Middle frontal gyrus (tissue), 1 donor: ENCODE data around the gene KIFAP3.
"Not testable (repeated sequence)": the region's sequence is repeated elsewhere in the genome, so short reads cannot be mapped to it uniquely, and the experiment has no call there.

Experiments
- DNase-seq: peaks from one replicate; pipeline ENCODE4 v3.0.0-alpha.2; 2015; ENCODE audit warnings: low spot score; ENCODE audit errors: extremely low spot score

Gene KIFAP3

DNA sequence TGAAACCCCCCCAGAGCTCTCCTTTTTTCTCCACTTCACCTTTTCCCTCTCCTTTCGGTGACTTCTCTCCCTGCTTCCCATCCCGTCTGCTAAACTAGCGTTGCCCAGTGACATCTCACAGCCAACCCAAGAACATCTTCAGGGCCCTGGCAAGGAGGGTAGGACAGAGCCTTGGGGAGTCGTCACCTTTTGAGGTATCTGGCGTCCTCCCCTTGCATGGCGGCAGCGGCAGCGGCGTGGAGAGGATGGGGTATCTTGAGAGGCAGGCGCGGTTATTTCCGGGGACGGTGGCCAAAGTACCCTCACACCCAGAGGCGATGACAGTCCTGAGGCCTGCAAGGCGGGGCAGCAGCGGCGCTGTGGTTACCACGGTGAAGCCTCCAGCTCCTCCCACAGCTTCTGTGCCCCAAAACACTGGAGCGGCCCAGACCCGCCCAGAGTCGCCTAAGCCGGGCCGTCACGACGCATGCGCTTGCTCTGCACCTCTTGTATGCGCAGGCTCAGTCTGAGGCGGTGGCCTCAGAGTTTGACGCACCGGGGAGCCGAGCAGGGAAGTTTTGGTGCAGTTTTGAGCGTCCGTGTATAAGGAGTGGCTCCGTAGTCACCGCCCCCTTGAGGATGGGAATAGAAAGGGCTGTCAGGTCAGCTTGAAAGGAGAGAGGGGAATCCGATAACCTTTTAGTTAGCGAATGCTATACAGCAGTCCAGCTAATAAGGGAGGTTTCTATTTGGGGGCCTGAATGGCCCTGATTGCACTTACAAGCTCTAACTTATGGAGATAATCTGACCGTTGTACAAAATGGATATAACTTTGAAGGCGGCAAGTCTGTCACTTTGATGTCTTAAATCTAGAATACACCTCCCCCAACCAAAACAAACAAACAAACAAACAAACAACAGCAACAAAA, at the start of gene KIFAP3:
TSS of gene KIFAP3 (minus strand) at position 446 of the 908 bp plus-strand sequence. CDS start at position 218, 228 bp downstream.
- DNase-seq, result peak; percentile 91

DNA sequence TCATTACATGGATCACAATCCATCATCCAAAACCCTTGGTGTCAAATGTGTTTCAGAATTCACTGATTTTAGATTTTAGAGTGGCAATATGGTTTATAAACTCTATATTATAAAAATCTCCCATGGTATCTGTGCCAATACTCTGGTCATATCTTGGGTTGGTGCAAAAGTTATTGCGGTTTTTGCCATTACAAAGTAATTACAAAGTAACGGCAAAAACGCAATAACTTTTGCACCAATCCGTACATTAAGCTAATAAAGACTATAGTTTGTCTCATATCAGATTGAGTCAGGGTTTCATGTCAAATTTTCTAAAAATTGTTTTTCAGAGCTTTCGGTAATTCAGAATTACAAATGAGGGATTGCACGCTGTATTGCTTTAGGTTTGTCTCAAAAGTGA, 47.9 kb upstream of the KIFAP3 start:
- no peak for DNase-seq

DNA sequence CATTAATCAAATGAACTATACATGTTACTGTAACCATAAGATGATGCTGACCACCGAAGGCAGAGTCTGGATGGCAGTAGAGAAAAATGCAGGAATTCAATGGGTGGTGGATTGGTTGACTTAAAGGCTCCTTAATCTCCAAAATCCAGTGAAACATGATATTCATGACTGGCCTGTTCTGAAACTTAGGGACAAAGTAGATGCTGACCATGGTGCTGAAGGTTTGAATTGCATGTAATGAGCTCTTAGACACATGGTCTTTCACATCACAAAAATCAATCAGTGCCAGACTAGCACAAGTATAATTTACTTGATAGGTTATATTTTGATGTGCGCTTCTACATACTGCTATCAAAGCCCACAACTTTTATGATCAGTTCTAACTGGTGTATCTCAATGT, 40.4 kb upstream of the KIFAP3 start:
- no peak for DNase-seq

DNA sequence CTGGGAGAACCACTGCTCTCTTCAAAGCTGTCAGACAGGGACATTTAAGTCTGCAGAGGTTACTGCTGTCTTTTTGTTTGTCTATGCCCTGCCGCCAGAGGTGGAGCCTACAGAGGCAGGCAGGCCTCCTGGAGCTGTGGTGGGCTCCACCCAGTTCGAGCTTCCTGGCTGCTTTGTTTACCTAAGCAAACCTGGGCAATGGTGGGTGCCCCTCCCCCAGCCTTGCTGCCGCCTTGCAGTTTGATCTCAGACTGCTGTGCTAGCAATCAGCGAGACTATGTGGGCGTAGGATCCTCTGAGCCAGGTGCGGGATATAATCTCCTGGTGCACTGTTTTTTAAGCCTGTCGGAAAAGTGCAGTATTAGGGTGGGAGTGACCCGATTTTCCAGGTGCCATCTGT, 38.6 kb upstream of the KIFAP3 start:
- not testable (repeated sequence) for DNase-seq

GRCh38 chr1:170097449-170097948, 23.0 kb upstream of the KIFAP3 start:
- DNase-seq, result no peak

GRCh38 chr1:170096806-170097340, 22.4 kb upstream of the KIFAP3 start:
- no peak for DNase-seq

- DNase-seq, result no peak
These were observed 21.7 kb upstream of the KIFAP3 start for GRCh38 chr1:170095976-170096748.

GRCh38 chr1:170094697-170095616, 20.5 kb upstream of the KIFAP3 start:
- not testable (repeated sequence) for DNase-seq

DNA sequence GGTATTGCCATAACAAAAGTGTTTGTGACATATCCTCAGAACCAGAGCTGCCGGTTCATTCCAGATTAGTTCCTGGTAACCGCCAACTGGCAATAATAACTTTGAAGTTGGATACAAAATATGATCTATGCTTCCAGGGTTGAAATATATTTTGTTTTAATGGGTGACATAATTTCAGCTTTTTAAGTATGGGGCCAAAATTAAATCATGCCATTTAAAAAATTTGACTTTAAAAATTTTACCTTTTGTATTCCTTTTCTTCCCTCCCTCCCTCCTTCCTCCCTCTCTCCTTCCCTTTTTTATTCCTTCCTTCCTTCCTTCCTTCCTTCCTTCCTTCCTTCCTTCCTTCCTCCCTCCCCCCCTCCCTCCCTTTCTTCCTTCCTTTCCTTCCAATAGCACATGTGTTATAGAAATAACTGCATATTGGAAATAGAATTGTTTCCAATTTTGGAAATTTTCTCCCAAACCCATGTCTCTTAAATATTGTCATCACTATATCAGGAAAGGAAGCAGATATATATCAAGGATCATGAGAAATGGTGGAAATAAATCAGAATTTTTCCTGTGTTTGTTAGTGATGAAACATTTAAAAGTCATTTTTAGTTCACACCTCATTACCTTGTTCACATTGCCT, 12.0 kb upstream of the KIFAP3 start:
- DNase-seq, result no peak

DNA sequence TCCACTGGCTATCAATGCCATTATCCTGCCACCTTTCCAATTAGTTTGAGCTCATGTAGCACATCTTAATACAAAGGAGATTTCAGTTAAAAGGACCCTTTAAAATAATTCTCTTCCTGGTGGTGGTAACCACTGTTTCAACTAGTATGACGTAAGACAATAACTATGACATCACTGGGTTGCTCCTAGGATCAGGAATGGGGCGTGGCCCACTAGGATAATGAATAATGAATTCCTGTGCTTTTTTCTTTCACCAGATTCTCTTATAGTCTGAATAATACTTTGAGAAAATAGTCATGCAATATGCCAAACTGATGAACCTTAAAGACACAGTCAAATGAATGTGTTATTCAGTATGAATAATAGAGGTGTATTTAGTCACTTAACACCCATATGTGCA, 10.6 kb upstream of the KIFAP3 start:
- DNase-seq, result no peak

- no peak for DNase-seq
These were observed 4.2 kb upstream of the KIFAP3 start for GRCh38 chr1:170078610-170079189.

GRCh38 chr1:170077926-170078325, 3.4 kb upstream of the KIFAP3 start:
- DNase-seq, result no peak

- not testable (repeated sequence) for DNase-seq
These were observed 2.5 kb upstream of the KIFAP3 start for GRCh38 chr1:170076952-170077351.

- no peak for DNase-seq
These were observed 1.7 kb upstream of the KIFAP3 start for GRCh38 chr1:170076199-170076598.

DNA sequence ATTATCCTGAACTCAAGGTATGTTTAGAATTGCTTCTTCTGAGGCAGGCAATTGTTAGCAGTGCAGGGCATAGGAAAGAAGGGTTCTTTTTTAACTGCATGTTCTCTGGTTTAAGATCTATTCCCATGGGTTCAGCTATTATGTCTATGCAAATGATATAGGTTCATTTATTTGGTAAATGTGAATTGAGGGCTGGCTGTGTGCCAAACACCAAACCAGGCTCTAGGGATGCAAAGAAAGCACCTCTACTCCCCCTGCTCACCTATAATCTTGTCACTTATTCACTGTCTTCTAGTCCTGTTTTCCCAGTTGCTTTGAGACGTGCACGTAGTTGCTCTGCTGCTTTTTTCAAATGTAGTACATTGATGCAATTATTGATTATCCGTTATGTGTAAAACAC, 691 bp upstream of the KIFAP3 start:
- DNase-seq, result no peak

DNA sequence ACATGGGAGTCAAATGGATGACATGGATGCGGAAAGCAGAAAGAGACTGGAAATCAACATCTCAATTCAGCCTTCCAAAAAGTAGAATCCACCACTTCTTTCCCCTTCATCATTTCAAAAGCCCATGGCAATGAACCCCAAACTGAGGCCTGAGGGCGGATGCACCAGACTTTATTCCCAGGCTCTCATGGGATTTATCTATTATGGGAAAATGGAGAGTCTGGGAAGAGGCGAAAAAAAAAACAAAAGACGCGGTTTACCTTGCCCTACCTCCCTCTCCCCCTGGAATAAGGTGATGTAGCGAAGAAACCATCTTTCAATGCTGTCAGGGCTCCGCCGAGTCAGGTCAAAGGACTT, 624 bp downstream of the KIFAP3 start:
- DNase-seq, result no peak

DNA sequence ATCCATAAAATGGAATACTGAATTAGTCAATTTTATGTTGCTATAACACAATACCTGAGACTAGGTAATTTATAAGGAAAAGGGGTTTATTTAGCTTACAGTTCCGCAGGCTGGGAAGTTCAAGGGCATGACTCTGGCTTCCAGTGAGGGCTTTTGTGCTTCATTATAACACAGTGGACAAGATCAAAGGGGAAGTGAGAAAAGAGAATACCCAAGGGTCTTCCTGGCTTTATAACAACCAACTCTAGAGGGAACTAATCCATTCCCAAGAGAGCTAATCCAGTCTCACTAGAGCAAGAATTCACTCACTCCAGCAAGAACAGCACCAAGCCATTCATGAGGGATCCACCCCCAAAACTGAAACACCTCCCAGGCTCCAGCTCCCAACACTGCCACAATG, 3.1 kb downstream of the KIFAP3 start:
- no peak for DNase-seq

DNA sequence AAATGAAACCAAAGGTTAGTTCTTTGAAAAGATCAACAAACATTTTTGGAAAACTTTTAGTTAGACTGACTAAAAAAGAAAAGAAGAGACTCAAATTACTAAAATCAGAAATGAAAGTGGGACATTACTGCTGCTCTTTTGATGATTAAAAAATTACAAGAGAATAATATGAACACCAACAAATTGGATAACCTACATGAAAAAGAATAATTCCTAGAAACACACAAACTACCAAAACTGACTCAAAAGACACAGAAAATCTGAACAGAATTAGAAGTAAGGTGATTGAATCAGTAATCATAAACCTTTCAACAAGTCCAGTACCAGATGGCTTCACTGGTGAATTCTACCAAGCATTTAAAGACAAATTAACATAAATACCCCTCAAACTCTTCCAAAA, 5.6 kb downstream of the KIFAP3 start:
- DNase-seq, result no peak

- no peak for DNase-seq
These were observed 7.2 kb downstream of the KIFAP3 start for GRCh38 chr1:170067253-170067819.

GRCh38 chr1:170064821-170065220, 9.7 kb downstream of the KIFAP3 start:
- DNase-seq, result no peak
